ENCODE measurements around the gene EPHB2.
"Not testable (repeated sequence)": the region's sequence is repeated elsewhere in the genome, so short reads cannot be mapped to it uniquely, and the experiment has no call there.

EPHB2 gene

GRCh38 chr1:22824466-22824865 lies 113.8 kb downstream of the EPHB2 start:
- DNase-seq = no peak

GRCh38 chr1:22824975-22825374 lies 114.3 kb downstream of the EPHB2 start:
- DNase-seq = no peak

- no peak for DNase-seq
Observed at GRCh38 chr1:22825486-22826189, 115.0 kb downstream of the EPHB2 start.

- no peak for DNase-seq
Observed at GRCh38 chr1:22826604-22827580, 116.3 kb downstream of the EPHB2 start.

GRCh38 chr1:22827666-22828483 lies 117.2 kb downstream of the EPHB2 start:
- DNase-seq = no peak

- DNase-seq = no peak
Observed at GRCh38 chr1:22828484-22829308, 118.1 kb downstream of the EPHB2 start.

GRCh38 chr1:22829309-22829989 lies 118.8 kb downstream of the EPHB2 start:
- DNase-seq = no peak

GRCh38 chr1:22830041-22830566 lies 119.5 kb downstream of the EPHB2 start:
- no peak for DNase-seq

GRCh38 chr1:22830757-22831340 lies 120.2 kb downstream of the EPHB2 start:
- no peak for DNase-seq

- DNase-seq = peak; percentile 28
Observed at GRCh38 chr1:22831729-22832413, 121.2 kb downstream of the EPHB2 start.

GRCh38 chr1:22832414-22832786 lies 121.8 kb downstream of the EPHB2 start:
- no peak for DNase-seq

GRCh38 chr1:22833699-22834098 lies 123.1 kb downstream of the EPHB2 start:
- DNase-seq = no peak

GRCh38 chr1:22834420-22834819 lies 123.8 kb downstream of the EPHB2 start:
- DNase-seq = not testable (repeated sequence)

GRCh38 chr1:22835636-22836319 lies 125.1 kb downstream of the EPHB2 start:
- no peak for DNase-seq

- no peak for DNase-seq
Observed at GRCh38 chr1:22836850-22837249, 126.2 kb downstream of the EPHB2 start.

- no peak for DNase-seq
Observed at GRCh38 chr1:22837332-22837731, 126.7 kb downstream of the EPHB2 start.

- no peak for DNase-seq
Observed at GRCh38 chr1:22838965-22839364, 128.3 kb downstream of the EPHB2 start.

GRCh38 chr1:22839806-22840205 lies 129.2 kb downstream of the EPHB2 start:
- no peak for DNase-seq

GRCh38 chr1:22841142-22841541 lies 130.5 kb downstream of the EPHB2 start:
- DNase-seq = no peak

GRCh38 chr1:22841860-22842281 lies 131.2 kb downstream of the EPHB2 start:
- no peak for DNase-seq
